ENCODE data around the gene ZMYND19.
"Not testable (repeated sequence)": the region's sequence is repeated elsewhere in the genome, so short reads cannot be mapped to it uniquely, and the experiment has no call there.

Gene ZMYND19

GRCh38 chr9:137590469-137591383, at the start of gene ZMYND19:
Gene ZMYND19, minus strand, starts transcription at chr9:137590512. Its CDS starts 249 bp downstream, at chr9:137590263.
- DNase-seq: peak; percentile 98

- DNase-seq: peak; percentile 78
These were observed 49.2 kb upstream of the ZMYND19 start for GRCh38 chr9:137639303-137640051.

GRCh38 chr9:137638680-137639079, 48.4 kb upstream of the ZMYND19 start:
- no peak for DNase-seq

- DNase-seq: no peak
These were observed 43.7 kb upstream of the ZMYND19 start for GRCh38 chr9:137634016-137634415.

GRCh38 chr9:137632230-137633161, 42.2 kb upstream of the ZMYND19 start:
- DNase-seq: peak; percentile 52

- peak; percentile 28 for DNase-seq
These were observed 41.3 kb upstream of the ZMYND19 start for GRCh38 chr9:137631345-137632229.

GRCh38 chr9:137630679-137631078, 40.4 kb upstream of the ZMYND19 start:
- DNase-seq: no peak

GRCh38 chr9:137630126-137630525, 39.8 kb upstream of the ZMYND19 start:
- DNase-seq: no peak

GRCh38 chr9:137627406-137627805, 37.1 kb upstream of the ZMYND19 start:
- DNase-seq: not testable (repeated sequence)

- DNase-seq: no peak
These were observed 36.2 kb upstream of the ZMYND19 start for GRCh38 chr9:137626464-137626863.

GRCh38 chr9:137622211-137622610, 31.9 kb upstream of the ZMYND19 start:
- not testable (repeated sequence) for DNase-seq

- no peak for DNase-seq
These were observed 30.9 kb upstream of the ZMYND19 start for GRCh38 chr9:137621131-137621757.

- DNase-seq: no peak
These were observed 30.3 kb upstream of the ZMYND19 start for GRCh38 chr9:137620581-137620980.

GRCh38 chr9:137620048-137620405, 29.7 kb upstream of the ZMYND19 start:
- DNase-seq: peak; percentile 23

GRCh38 chr9:137619240-137620047, 29.1 kb upstream of the ZMYND19 start:
- DNase-seq: peak; percentile 48

GRCh38 chr9:137618105-137619067, 28.1 kb upstream of the ZMYND19 start, which contains the start of gene EHMT1:
Gene EHMT1, plus strand, starts transcription at chr9:137619005. Its CDS starts 24 bp downstream, at chr9:137619029.
- DNase-seq: peak; percentile 97

GRCh38 chr9:137615387-137615871, 25.1 kb upstream of the ZMYND19 start:
- no peak for DNase-seq

GRCh38 chr9:137614631-137615386, 24.5 kb upstream of the ZMYND19 start:
- DNase-seq: no peak

Measured in suppressor macrophage treated with lipopolysaccharide for 4 hours (primary cell).